ENCODE data around the gene LRBA. TPM values are rescaled to one million over a fixed set of nuclear protein-coding genes. Genes with fewer than 3 reads are reported as not detected.

The LRBA gene
- total RNA-seq, 1 experiment from 2014 or later, result 69.1 TPM

DNA sequence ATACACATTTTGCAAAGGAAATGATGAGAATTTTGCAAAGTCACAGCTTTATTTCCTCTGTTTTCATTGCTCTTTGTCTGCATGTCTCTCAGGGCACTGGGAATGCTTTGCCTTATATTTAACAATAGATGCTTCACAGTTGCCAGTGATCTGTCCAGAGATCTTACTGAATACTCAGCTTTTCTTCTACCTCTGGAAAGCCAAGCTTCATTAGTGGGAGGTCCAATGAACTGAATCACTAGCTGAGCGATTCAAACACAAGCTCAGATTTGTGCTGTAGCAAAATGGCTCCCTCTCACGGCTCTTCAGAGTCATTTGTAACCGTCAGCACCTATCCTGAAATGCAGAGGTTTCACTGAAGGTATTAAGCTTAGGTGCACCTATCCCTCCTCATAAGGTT is 797.9 kb downstream of the LRBA start:
- ATAC-seq (peak; percentile 83), DNase-seq (ENCODE audit: low spot score) (no peak)
- peaks cover 17% of the 10 kb centered on the region for H3K4me1 Mint-ChIP-seq
- POLR2A ChIA-PET, result no interaction called here
- TF ChIP-seq ATF1 (CRISPR knock-in tag; IDR thresholded peaks at IDR 0.05), result no peak
- no peak for TF ChIP-seq CBFB (CRISPR knock-in tag; IDR thresholded peaks at IDR 0.05; ENCODE audit: low read depth)
- TF ChIP-seq ZNF416 (CRISPR knock-in tag; IDR thresholded peaks at IDR 0.05), result no peak
- H3K9me3 Mint-ChIP-seq, result no peaks in the 10 kb centered on the region
- H3K27ac Mint-ChIP-seq, result no peak overlapping the region
- CTCF ChIA-PET, result interaction anchor here (0.9 to 2.5 kb wide), 14 partner anchors 8 to 219 kb away, joined by 3 to 15 read pairs (median 4); partner anchors contain the start of gene DCLK2
- no peaks in the 10 kb centered on the region for H3K27me3 Mint-ChIP-seq (ENCODE audit: low read depth)
- no peaks in the 10 kb centered on the region for H3K36me3 Mint-ChIP-seq
- H3K4me3 Mint-ChIP-seq, result no peak overlapping the region

GRCh38 chr4:150216726-150217125 is 798.4 kb downstream of the LRBA start:
- ATAC-seq (no peak), DNase-seq (ENCODE audit: low spot score) (no peak)
- Mint-ChIP-seq H3K9me3 (no peaks in the 10 kb centered on the region), H3K27ac (no peak overlapping the region), H3K4me1 (peaks cover 17% of the 10 kb centered on the region), H3K27me3 (ENCODE audit: low read depth) (no peaks in the 10 kb centered on the region), H3K36me3 (no peaks in the 10 kb centered on the region), H3K4me3 (no peak overlapping the region)
- CTCF ChIA-PET, result interaction anchor here (1.1 to 2.5 kb wide), 12 partner anchors 8 to 218 kb away, joined by 3 to 15 read pairs (median 4); partner anchors contain the start of gene DCLK2
- POLR2A ChIA-PET, result no interaction called here
- TF ChIP-seq, protein P1, sequence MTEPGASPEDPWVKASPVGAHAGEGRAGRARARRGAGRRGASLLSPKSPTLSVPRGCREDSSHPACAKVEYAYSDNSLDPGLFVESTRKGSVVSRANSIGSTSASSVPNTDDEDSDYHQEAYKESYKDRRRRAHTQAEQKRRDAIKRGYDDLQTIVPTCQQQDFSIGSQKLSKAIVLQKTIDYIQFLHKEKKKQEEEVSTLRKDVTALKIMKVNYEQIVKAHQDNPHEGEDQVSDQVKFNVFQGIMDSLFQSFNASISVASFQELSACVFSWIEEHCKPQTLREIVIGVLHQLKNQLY (CRISPR knock-in tag; IDR thresholded peaks at IDR 0.05), result no peak
- TF ChIP-seq FOXP1 (CRISPR knock-in tag; IDR thresholded peaks at IDR 0.05; ENCODE audit: borderline replicate concordance) (no peak), ESRRA (CRISPR knock-in tag; IDR thresholded peaks at IDR 0.05; ENCODE audit: borderline replicate concordance) (no peak), ZNF532 (CRISPR knock-in tag; IDR thresholded peaks at IDR 0.05; ENCODE audit: borderline replicate concordance) (no peak), CBFB (CRISPR knock-in tag; IDR thresholded peaks at IDR 0.05; ENCODE audit: low read depth) (no peak), MYBL2 (CRISPR knock-in tag; IDR thresholded peaks at IDR 0.05) (no peak), TP53 (CRISPR knock-in tag; IDR thresholded peaks at IDR 0.05) (no peak)
- TF ChIP-seq, protein P2, sequence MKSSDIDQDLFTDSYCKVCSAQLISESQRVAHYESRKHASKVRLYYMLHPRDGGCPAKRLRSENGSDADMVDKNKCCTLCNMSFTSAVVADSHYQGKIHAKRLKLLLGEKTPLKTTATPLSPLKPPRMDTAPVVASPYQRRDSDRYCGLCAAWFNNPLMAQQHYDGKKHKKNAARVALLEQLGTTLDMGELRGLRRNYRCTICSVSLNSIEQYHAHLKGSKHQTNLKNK (CRISPR knock-in tag; IDR thresholded peaks at IDR 0.05), result no peak

GRCh38 chr4:150215601-150216000 is 799.5 kb downstream of the LRBA start:
- POLR2A ChIA-PET, result interaction anchor here (0.6 kb wide), 1 partner anchor 114 kb away, joined by 3 read pairs; no protein-coding TSS in a partner anchor
- no peak overlapping the region for H3K4me3 Mint-ChIP-seq
- DNase-seq (ENCODE audit: low spot score) (no peak), ATAC-seq (no peak)
- H3K4me1 Mint-ChIP-seq, result peaks cover 17% of the 10 kb centered on the region
- H3K27me3 Mint-ChIP-seq (ENCODE audit: low read depth), result no peaks in the 10 kb centered on the region
- no peak overlapping the region for H3K27ac Mint-ChIP-seq
- TF ChIP-seq, protein P1 (CRISPR knock-in tag; IDR thresholded peaks at IDR 0.05), result no peak
- TF ChIP-seq, protein P3, sequence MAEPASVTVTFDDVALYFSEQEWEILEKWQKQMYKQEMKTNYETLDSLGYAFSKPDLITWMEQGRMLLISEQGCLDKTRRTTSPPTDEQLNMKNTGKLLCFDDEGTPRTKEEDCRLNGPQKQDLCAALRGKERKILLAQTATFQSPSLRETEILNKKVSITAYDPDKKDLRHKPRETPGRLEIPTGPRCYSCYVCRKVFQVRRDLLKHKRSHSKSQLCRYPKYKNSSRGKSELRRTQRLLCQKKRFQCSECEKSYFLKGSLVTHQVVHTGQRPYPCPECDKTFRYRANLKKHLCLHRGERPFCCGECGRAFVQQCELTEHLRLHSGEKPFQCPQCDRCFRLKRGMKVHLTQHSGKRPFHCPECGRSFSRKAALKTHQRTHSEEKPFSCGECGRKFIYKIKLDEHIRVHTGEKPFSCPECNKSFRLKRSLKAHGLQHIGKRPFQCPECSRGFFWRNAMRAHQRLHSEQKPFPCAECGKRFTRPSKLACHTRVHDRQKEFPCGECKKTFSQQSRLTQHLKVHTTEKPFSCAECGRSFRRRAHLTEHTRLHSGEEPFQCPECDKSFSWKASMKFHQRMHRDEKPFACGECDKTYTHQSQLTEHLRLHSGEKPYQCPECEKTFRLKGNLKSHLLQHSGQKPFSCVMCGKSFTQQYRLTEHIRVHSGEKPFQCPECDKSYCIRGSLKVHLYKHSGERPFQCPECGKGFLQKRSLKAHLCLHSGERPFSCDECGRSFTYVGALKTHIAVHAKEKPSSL (CRISPR knock-in tag; conservative IDR thresholded peaks at IDR 0.05), result no peak
- TF ChIP-seq NFATC4 (CRISPR knock-in tag; IDR thresholded peaks at IDR 0.05), result no peak
- no peaks in the 10 kb centered on the region for H3K9me3 Mint-ChIP-seq
- CTCF ChIA-PET, result interaction anchor here (1.0 kb wide), 1 partner anchor 9 kb away, joined by 3 read pairs; no protein-coding TSS in a partner anchor
- no peaks in the 10 kb centered on the region for H3K36me3 Mint-ChIP-seq

Other genes with a start within 250 kb of the LRBA start
- 2,111 to 2,489 TPM (median 2,363 TPM) in 3 replicates for gene RPS3A, start 84.3 kb upstream of the LRBA start, total RNA-seq (2021)